ENCODE results near the gene ADARB2. TPM values are rescaled to one million over a fixed set of nuclear protein-coding genes. Genes with fewer than 3 reads are reported as not detected.

Gene ADARB2
- total RNA-seq, 1 donor from 2014 or later = not detected

DNA sequence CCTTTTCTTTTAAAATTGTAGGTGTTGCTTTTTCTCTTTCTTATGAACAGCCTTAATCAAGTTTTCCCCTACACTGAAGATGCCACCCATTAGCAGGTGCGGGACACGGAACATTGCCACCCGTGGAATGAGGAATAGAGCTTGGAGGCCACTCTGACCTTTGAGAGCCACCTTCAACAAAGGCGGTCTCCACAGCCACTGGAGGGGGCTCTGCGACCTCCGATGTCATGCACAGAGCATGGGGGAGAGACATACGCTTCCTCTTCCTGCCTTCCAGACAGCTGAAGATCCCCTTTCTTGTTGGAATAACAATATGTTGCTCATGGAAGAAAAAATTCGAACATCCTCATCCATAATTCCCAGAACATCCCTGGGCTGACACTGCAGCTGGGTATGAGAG is 39.1 kb downstream of the ADARB2 start:
- TF ChIP-seq, protein P1, sequence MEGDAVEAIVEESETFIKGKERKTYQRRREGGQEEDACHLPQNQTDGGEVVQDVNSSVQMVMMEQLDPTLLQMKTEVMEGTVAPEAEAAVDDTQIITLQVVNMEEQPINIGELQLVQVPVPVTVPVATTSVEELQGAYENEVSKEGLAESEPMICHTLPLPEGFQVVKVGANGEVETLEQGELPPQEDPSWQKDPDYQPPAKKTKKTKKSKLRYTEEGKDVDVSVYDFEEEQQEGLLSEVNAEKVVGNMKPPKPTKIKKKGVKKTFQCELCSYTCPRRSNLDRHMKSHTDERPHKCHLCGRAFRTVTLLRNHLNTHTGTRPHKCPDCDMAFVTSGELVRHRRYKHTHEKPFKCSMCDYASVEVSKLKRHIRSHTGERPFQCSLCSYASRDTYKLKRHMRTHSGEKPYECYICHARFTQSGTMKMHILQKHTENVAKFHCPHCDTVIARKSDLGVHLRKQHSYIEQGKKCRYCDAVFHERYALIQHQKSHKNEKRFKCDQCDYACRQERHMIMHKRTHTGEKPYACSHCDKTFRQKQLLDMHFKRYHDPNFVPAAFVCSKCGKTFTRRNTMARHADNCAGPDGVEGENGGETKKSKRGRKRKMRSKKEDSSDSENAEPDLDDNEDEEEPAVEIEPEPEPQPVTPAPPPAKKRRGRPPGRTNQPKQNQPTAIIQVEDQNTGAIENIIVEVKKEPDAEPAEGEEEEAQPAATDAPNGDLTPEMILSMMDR (IDR thresholded peaks at IDR 0.05) = no peak
- Histone ChIP-seq H3K9me3 (no peaks in the 10 kb centered on the region), H3K27ac (no peak overlapping the region), H3K27me3 (no peaks in the 10 kb centered on the region), H3K36me3 (no peaks in the 10 kb centered on the region), H3K4me1 (no peaks in the 10 kb centered on the region), H3K4me3 (no peak overlapping the region)
- DNase-seq (ENCODE audit: low spot score in 2 of 2) = no peak
- intact Hi-C loops (cut with DNase I) = no loop called here

DNA sequence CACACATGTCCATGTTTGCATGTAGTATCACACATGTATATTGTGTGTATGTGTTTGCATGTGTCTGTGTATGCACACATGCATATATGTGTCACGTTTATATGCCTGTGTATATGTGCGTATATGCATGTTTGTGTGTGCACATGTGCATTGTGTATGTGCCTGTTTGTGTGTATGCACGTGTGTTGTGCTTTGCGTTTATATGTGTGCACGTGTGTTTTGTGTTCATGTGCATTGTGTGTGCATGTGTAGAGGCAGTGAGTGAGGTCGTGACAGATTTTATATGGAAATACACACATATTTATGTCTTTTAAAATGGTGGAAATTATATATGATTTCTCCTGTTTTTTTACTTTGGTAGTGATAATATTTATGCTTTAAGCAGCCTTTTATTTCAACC is 41.2 kb downstream of the ADARB2 start:
- H3K27me3 ChIP-seq = no peaks in the 10 kb centered on the region
- no peak overlapping the region for H3K27ac ChIP-seq
- no peak for DNase-seq (ENCODE audit: low spot score in 2 of 2)
- no peak overlapping the region for H3K4me3 ChIP-seq
- H3K36me3 ChIP-seq = no peaks in the 10 kb centered on the region
- H3K4me1 ChIP-seq = no peaks in the 10 kb centered on the region
- TF ChIP-seq, protein P1 (IDR thresholded peaks at IDR 0.05) = no peak
- H3K9me3 ChIP-seq = no peaks in the 10 kb centered on the region
- intact Hi-C loops (cut with DNase I) = no loop called here

DNA sequence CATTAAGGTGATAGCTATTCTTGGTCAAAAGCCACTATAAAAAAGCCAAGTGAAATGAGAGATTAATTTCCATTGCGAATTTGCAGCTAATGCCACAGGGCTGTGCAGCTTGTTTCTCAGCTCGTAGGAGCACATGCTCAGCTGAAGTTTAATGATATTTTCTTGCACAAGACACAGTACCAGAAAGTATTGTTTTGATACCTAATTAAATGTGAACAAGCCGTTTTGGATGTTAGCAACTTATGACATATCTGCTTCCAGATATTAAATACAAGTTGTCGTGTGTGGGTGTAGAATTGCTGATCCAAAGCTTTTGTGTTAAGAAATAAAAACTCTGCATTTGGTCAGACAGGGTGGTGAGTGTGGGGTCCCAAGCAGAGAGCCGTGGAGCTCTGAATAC is 47.2 kb downstream of the ADARB2 start:
- TF ChIP-seq, protein P1 (IDR thresholded peaks at IDR 0.05) = no peak
- Histone ChIP-seq H3K4me3 (no peak overlapping the region), H3K9me3 (no peaks in the 10 kb centered on the region), H3K27ac (no peak overlapping the region), H3K4me1 (no peaks in the 10 kb centered on the region), H3K27me3 (no peaks in the 10 kb centered on the region), H3K36me3 (no peaks in the 10 kb centered on the region)
- DNase-seq (ENCODE audit: low spot score in 2 of 2) = no peak
- intact Hi-C loops (cut with DNase I) = no loop called here

DNA sequence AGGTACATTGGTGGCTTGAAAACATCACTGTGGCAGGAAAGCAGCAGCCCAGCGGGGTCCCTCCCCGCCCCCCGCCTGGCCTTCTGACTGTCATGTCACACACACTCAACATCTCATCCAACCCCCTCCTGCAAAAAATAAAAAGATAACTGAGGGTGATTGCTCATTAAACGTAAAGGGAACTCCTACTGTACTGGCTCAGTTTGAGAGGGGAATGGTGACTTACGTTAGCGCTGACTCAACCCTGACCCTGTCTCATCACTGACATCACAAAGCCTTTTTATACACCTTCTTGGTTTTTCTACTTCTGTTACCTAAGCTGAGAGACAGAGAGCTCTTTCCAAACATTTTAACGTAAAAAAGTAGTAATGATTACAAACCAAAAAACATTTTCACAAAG is 48.8 kb downstream of the ADARB2 start:
- no peaks in the 10 kb centered on the region for H3K9me3 ChIP-seq
- no peak overlapping the region for H3K4me3 ChIP-seq
- H3K4me1 ChIP-seq = no peaks in the 10 kb centered on the region
- no peak for DNase-seq (ENCODE audit: low spot score in 2 of 2)
- intact Hi-C loops (cut with DNase I) = no loop called here
- no peaks in the 10 kb centered on the region for H3K27me3 ChIP-seq
- H3K36me3 ChIP-seq = no peaks in the 10 kb centered on the region
- TF ChIP-seq, protein P1 (IDR thresholded peaks at IDR 0.05) = no peak
- no peak overlapping the region for H3K27ac ChIP-seq

DNA sequence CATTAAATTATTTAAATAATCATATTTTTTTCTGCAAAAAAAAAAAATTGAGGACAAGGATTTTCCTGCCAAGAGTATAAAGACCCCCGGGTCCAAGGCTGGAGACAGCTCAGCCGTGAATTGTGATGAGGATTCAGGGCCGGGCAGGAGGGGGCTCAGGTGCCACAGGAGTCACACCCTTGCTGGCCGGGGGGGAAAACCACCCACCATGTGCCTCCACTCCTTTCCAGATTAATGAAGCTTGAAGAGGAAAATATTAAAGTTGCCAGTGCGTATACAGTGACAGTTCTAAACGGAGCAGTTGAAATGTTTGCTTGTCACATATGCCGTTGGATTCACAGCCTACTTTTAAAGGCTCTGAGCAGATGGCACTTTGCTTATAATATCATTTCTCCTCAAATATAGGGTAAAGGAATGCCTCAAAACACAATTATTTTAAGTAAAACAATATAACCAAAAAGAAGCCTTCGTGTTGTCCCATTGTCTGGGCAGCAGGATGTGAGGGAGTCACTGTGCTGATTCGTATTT is 49.6 kb downstream of the ADARB2 start:
- TF ChIP-seq, protein P1 (IDR thresholded peaks at IDR 0.05) = no peak
- no peak overlapping the region for H3K4me3 ChIP-seq
- no peaks in the 10 kb centered on the region for H3K27me3 ChIP-seq
- intact Hi-C loops (cut with DNase I) = no loop called here
- no peak for DNase-seq (ENCODE audit: low spot score in 2 of 2)
- H3K36me3 ChIP-seq = no peaks in the 10 kb centered on the region
- H3K9me3 ChIP-seq = no peaks in the 10 kb centered on the region
- H3K27ac ChIP-seq = no peak overlapping the region
- no peaks in the 10 kb centered on the region for H3K4me1 ChIP-seq

DNA sequence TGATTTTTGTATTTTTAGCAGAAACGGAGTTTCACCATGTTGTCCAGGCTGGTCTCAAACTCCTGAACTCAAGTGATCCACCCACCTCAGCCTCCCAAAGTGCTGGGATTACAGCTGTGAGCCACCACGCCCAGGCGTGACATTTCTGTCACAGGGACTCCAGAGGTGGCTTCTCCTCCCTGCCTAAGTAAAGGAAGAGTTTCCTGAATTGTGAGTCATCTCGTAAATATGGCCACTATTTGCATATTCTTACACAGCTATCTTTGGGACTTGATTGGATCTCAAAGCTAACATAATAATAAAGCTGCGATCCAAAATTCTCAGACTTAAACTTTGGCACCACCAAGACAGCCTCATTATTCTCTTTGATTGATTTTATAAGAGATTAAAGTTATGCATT is 50.1 kb downstream of the ADARB2 start:
- no peak overlapping the region for H3K27ac ChIP-seq
- intact Hi-C loops (cut with DNase I) = no loop called here

More for the DNA sequence above, 50.1 kb downstream of the ADARB2 start:
- no peaks in the 10 kb centered on the region for H3K4me1 ChIP-seq
- H3K27me3 ChIP-seq = no peaks in the 10 kb centered on the region
- no peak for DNase-seq (ENCODE audit: low spot score in 2 of 2)
- no peak overlapping the region for H3K4me3 ChIP-seq
- TF ChIP-seq, protein P1 (IDR thresholded peaks at IDR 0.05) = no peak
- H3K36me3 ChIP-seq = no peaks in the 10 kb centered on the region
- no peaks in the 10 kb centered on the region for H3K9me3 ChIP-seq

Measured in ascending aorta (tissue), 2 donors.